Measurements from ENCODE around the gene PEG3.

PEG3 gene

GRCh38 chr19:56806639-56807038 lies 33.9 kb downstream of the PEG3 start:
- DNase-seq = no peak
